Panc1 (cell line): ENCODE results near the gene GIPC3.

Experiments used
- CTCF ChIP-seq: fragments of 450-650 bp; IDR thresholded peaks from 2 replicates; pipeline ENCODE4 v1.5.1; 2017; ENCODE audit warnings: mild to moderate bottlenecking
- POLR2AphosphoS5 ChIP-seq: IDR thresholded peaks from 2 replicates; pipeline ENCODE4 v1.6.1; 2012; ENCODE audit warnings: mild to moderate bottlenecking, low read depth, low read length, moderate library complexity
- SIN3A ChIP-seq: IDR thresholded peaks from 2 replicates; pipeline ENCODE4 v1.6.1; 2012; ENCODE audit warnings: low read depth, mild to moderate bottlenecking, low read length, moderate library complexity, borderline replicate concordance; ENCODE audit not compliant: insufficient read depth
- TF ChIP-seq, protein P1 (sequence below), 2 experiments: IDR thresholded peaks; 2 replicates each; pipeline ENCODE4 v1.6.1; 2011 to 2012; ENCODE audit warnings: low read depth in 2 of 2, control low read depth in 1 of 2, low read length in 1 of 2, mild to moderate bottlenecking in 1 of 2, moderate library complexity in 1 of 2; ENCODE audit not compliant: insufficient read depth in 1 of 2

- TF ChIP-seq CTCF (no peak), POLR2AphosphoS5 (no peak), SIN3A (no peak)
- TF ChIP-seq, protein P1, sequence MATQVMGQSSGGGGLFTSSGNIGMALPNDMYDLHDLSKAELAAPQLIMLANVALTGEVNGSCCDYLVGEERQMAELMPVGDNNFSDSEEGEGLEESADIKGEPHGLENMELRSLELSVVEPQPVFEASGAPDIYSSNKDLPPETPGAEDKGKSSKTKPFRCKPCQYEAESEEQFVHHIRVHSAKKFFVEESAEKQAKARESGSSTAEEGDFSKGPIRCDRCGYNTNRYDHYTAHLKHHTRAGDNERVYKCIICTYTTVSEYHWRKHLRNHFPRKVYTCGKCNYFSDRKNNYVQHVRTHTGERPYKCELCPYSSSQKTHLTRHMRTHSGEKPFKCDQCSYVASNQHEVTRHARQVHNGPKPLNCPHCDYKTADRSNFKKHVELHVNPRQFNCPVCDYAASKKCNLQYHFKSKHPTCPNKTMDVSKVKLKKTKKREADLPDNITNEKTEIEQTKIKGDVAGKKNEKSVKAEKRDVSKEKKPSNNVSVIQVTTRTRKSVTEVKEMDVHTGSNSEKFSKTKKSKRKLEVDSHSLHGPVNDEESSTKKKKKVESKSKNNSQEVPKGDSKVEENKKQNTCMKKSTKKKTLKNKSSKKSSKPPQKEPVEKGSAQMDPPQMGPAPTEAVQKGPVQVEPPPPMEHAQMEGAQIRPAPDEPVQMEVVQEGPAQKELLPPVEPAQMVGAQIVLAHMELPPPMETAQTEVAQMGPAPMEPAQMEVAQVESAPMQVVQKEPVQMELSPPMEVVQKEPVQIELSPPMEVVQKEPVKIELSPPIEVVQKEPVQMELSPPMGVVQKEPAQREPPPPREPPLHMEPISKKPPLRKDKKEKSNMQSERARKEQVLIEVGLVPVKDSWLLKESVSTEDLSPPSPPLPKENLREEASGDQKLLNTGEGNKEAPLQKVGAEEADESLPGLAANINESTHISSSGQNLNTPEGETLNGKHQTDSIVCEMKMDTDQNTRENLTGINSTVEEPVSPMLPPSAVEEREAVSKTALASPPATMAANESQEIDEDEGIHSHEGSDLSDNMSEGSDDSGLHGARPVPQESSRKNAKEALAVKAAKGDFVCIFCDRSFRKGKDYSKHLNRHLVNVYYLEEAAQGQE (IDR thresholded peaks at IDR 0.05; ENCODE audit: insufficient read depth in 1 of 2, low read depth in 2 of 2, low read length in 1 of 2) = no peak
Observed at GRCh38 chr19:3565139-3565538, 20.1 kb upstream of the GIPC3 start.
